Measurements from ENCODE around the gene STK17A. TPM values are rescaled to one million over a fixed set of nuclear protein-coding genes. Genes with fewer than 3 reads are reported as not detected.
A peak's percentile ranks its signal among the peaks of the same experiment; 100 is the strongest.
"Not testable (repeated sequence)": the region's sequence is repeated elsewhere in the genome, so short reads cannot be mapped to it uniquely, and the experiment has no call there.

Gene STK17A
- total RNA-seq, 2 experiments from 2014 or later, result 74.4 to 74.8 TPM

DNA sequence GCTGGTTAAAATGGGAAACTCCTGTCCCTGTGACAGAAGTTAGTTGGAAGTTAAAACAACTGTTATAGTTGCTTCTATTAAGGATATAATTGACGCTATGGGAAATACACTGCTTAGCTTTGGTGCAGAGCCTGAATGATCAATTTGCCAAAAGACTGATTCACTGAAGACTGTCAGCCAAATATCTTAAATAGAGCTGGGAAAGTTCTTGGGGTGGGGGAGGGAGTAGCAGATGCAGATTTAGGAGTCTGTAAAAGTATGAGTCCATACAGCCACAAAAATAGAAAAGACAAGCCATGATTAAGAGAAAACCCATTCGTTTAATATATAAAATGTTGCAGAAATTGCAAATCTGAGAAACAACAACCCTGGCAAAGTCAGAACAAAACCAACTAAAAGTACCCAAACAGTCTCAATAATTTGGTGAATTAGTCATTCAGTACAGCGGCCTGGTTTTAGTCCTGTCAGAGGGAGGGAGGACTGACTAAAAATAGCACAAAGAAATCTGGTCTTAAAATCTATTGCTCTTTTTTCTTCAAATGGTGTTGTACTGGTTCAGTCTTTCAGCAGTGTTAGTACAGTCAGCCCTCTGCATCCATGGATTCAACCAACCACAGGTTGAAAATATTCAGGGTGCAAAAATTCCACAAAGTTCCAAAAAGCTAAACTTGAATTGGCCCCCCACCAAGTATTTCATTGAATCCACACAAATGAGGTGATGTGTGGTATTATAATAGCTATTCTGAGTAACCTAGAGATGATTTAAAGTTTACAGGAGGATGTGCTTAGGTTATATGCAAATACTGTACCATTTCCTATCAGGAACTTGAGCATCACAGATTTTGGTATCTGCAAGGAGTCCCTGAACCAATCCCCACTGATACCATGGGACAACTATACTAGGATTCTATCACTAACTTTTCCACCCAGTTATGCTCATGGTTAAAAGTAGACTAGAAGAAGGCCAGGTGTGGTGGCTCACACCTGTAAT, 30.0 kb downstream of the STK17A start:
- no peak for DNase-seq
- H3K9me3 Mint-ChIP-seq, result no peaks in the 10 kb centered on the region
- peaks cover 58% of the 10 kb centered on the region for H3K4me1 Mint-ChIP-seq
- peak overlapping the region; percentile 55 for H3K27ac Mint-ChIP-seq
- CTCF ChIA-PET, result interaction anchor here (0.5 to 3.5 kb wide), 3 partner anchors 15 to 30 kb away, joined by 3 to 15 read pairs (median 3); partner anchors contain the start of gene STK17A
- H3K36me3 Mint-ChIP-seq (ENCODE audit: low read depth), result peaks cover 69% of the 10 kb centered on the region
- POLR2A ChIA-PET, result no interaction called here
- no peaks in the 10 kb centered on the region for H3K27me3 Mint-ChIP-seq
- H3K4me3 Mint-ChIP-seq, result no peak overlapping the region

GRCh38 chr7:43615558-43616145, 32.7 kb downstream of the STK17A start:
- peaks cover 49% of the 10 kb centered on the region for H3K36me3 Mint-ChIP-seq (ENCODE audit: low read depth)
- POLR2A ChIA-PET, result interaction anchor here (0.5 to 0.7 kb wide), 2 partner anchors 11 to 21 kb away, joined by 3 to 10 read pairs; no protein-coding TSS in a partner anchor
- H3K9me3 Mint-ChIP-seq, result no peaks in the 10 kb centered on the region
- CTCF ChIA-PET, result interaction anchor here (0.7 to 1.6 kb wide), 5 partner anchors 10 to 85 kb away, joined by 3 to 6 read pairs (median 3); partner anchors contain the start of gene STK17A
- peaks cover 41% of the 10 kb centered on the region for H3K4me1 Mint-ChIP-seq
- H3K4me3 Mint-ChIP-seq, result no peak overlapping the region
- no peaks in the 10 kb centered on the region for H3K27me3 Mint-ChIP-seq
- H3K27ac Mint-ChIP-seq, result peak overlapping the region; percentile 70
- DNase-seq, result no peak

DNA sequence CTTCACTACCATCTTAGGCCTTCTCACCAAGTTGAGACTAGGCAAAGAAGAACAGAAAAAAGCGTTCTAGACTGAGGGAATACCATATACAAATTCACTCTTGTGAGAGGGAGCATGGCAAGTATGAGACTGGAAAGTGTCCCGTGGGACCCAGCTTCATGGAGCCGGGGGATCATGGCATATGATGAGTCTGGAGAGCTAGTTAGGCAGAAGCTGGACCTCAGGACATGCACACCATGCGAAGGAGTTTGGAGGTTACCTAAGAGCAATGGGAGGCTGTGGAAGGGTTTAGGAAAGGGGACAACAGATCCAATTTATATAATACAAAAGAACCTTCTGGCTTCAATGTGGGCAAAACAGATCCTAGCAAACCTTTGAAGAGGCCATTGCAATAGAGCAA, 34.1 kb downstream of the STK17A start:
- ChIA-PET POLR2A (no interaction called here), CTCF (interaction anchor here (0.6 to 1.5 kb wide), 4 partner anchors 15 to 71 kb away, joined by 3 to 6 read pairs (median 4); partner anchors contain the start of gene STK17A)
- Mint-ChIP-seq H3K27ac (no peak overlapping the region), H3K4me1 (peaks cover 44% of the 10 kb centered on the region), H3K9me3 (no peaks in the 10 kb centered on the region), H3K4me3 (no peak overlapping the region), H3K36me3 (ENCODE audit: low read depth) (peaks cover 50% of the 10 kb centered on the region), H3K27me3 (no peaks in the 10 kb centered on the region)
- DNase-seq, result no peak

- H3K4me1 Mint-ChIP-seq, result peaks cover 44% of the 10 kb centered on the region
- H3K36me3 Mint-ChIP-seq (ENCODE audit: low read depth), result peaks cover 51% of the 10 kb centered on the region
- no peak for DNase-seq
- no peak overlapping the region for H3K4me3 Mint-ChIP-seq
- CTCF ChIA-PET, result interaction anchor here (1.1 to 5.5 kb wide), 2 partner anchors 26 to 36 kb away, joined by 3 to 27 read pairs; partner anchors contain the start of gene STK17A
- no peaks in the 10 kb centered on the region for H3K27me3 Mint-ChIP-seq
- no peaks in the 10 kb centered on the region for H3K9me3 Mint-ChIP-seq
- POLR2A ChIA-PET, result no interaction called here
- no peak overlapping the region for H3K27ac Mint-ChIP-seq
These were observed 35.2 kb downstream of the STK17A start for GRCh38 chr7:43618073-43618472.

- no peak for DNase-seq
- Mint-ChIP-seq H3K4me3 (no peak overlapping the region), H3K9me3 (no peaks in the 10 kb centered on the region), H3K36me3 (ENCODE audit: low read depth) (peaks cover 51% of the 10 kb centered on the region), H3K27me3 (no peaks in the 10 kb centered on the region), H3K4me1 (peaks cover 47% of the 10 kb centered on the region), H3K27ac (no peak overlapping the region)
- POLR2A ChIA-PET, result no interaction called here
- CTCF ChIA-PET, result interaction anchor here (1.8 to 5.5 kb wide), 3 partner anchors 13 to 37 kb away, joined by 4 to 27 read pairs (median 6); partner anchors contain the start of gene STK17A
These were observed 36.5 kb downstream of the STK17A start for GRCh38 chr7:43619213-43620012.

DNA sequence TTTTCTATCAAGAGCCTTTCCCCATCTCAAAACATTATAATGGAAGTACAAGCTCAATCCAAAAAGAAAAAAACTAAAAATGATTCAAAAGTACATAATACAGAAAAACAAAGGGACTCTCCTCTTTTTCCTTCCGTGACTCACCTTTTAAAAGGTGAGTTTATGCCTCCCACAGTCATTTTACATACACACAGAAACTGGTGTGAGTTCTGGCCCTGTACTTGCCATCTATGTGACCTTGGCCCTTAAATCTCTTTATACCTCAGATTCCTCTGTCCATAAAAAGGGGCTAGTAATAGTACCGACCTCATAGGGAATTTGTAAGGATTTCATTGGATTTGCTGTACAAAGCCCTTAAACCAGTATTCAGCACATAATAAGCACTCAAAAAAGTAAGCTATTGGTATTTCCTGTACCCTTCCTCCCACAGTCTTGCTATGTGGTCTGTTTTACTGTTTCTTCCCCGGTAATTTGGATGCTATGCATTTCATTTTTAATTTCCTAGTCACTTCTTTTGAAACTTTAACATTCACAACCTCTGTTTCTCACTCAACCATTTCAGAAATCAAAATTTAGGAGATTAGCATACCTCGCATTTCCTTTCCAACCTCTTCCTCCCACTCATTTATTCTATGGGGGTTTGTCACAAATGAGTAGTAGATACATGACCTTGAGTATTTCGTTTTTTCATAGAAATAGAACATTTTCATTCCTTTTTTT, 39.0 kb downstream of the STK17A start:
- H3K4me1 Mint-ChIP-seq, result peaks cover 55% of the 10 kb centered on the region

DNA sequence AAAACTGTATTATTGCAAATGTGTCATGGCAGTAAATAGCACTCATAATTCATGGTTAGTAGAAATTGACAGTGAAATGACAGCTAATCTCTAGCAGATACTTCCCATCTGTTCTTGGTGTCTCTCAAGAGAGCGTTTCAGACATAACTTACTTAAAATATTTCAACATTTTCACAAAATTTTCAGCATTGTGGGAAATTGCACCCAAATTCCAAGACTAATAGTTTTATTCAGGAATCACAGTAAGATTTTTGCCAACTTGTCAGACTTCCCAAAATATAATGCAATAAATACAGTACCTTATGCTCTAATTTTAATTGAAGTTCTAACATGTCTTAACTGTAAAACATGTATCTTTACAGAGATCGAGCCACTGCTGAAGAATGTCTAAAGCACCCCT, 41.2 kb downstream of the STK17A start:
- ChIA-PET POLR2A (no interaction called here), CTCF (no interaction called here)
- Mint-ChIP-seq H3K9me3 (no peaks in the 10 kb centered on the region), H3K4me1 (peaks cover 75% of the 10 kb centered on the region), H3K4me3 (no peak overlapping the region), H3K27ac (no peak overlapping the region), H3K36me3 (ENCODE audit: low read depth) (peaks cover 75% of the 10 kb centered on the region), H3K27me3 (no peaks in the 10 kb centered on the region)
- DNase-seq, result no peak

More for the DNA sequence above, 39.0 kb downstream of the STK17A start:
- Mint-ChIP-seq H3K27ac (peak overlapping the region; percentile 31), H3K36me3 (ENCODE audit: low read depth) (peaks cover 54% of the 10 kb centered on the region), H3K4me3 (no peak overlapping the region), H3K9me3 (no peaks in the 10 kb centered on the region), H3K27me3 (no peaks in the 10 kb centered on the region)
- CTCF ChIA-PET, result interaction anchor here (0.9 to 5.5 kb wide), 7 partner anchors 11 to 63 kb away, joined by 3 to 27 read pairs (median 3); partner anchors contain the start of gene STK17A
- DNase-seq, result no peak
- POLR2A ChIA-PET, result interaction anchor here (0.7 kb wide), 1 partner anchor 23 kb away, joined by 4 read pairs; no protein-coding TSS in a partner anchor

- ChIA-PET POLR2A (no interaction called here), CTCF (interaction anchor here (0.6 to 6.7 kb wide), 5 partner anchors 10 to 76 kb away, joined by 3 to 29 read pairs (median 3); partner anchors contain the start of gene STK17A)
- Mint-ChIP-seq H3K36me3 (ENCODE audit: low read depth) (peaks cover 84% of the 10 kb centered on the region), H3K4me1 (peaks cover 85% of the 10 kb centered on the region), H3K27me3 (no peaks in the 10 kb centered on the region), H3K27ac (peak overlapping the region; percentile 81), H3K4me3 (no peak overlapping the region), H3K9me3 (no peaks in the 10 kb centered on the region)
- DNase-seq, result peak; percentile 47
These were observed 42.5 kb downstream of the STK17A start for GRCh38 chr7:43625453-43625852.

- H3K4me1 Mint-ChIP-seq, result peaks cover 86% of the 10 kb centered on the region
- no peak overlapping the region for H3K4me3 Mint-ChIP-seq
These were observed 43.1 kb downstream of the STK17A start for GRCh38 chr7:43625980-43626379.

GRCh38 chr7:43626695-43627094, 43.8 kb downstream of the STK17A start:
- Mint-ChIP-seq H3K4me1 (peaks cover 86% of the 10 kb centered on the region), H3K27me3 (no peaks in the 10 kb centered on the region), H3K4me3 (no peak overlapping the region), H3K9me3 (no peaks in the 10 kb centered on the region), H3K27ac (no peak overlapping the region), H3K36me3 (ENCODE audit: low read depth) (peaks cover 87% of the 10 kb centered on the region)
- CTCF ChIA-PET, result interaction anchor here (0.6 to 6.7 kb wide), 4 partner anchors 11 to 73 kb away, joined by 3 to 29 read pairs (median 4); partner anchors contain the start of gene STK17A
- POLR2A ChIA-PET, result no interaction called here
- no peak for DNase-seq

More at GRCh38 chr7:43625980-43626379, 43.1 kb downstream of the STK17A start:
- no peaks in the 10 kb centered on the region for H3K27me3 Mint-ChIP-seq
- H3K27ac Mint-ChIP-seq, result no peak overlapping the region
- no peaks in the 10 kb centered on the region for H3K9me3 Mint-ChIP-seq
- POLR2A ChIA-PET, result no interaction called here
- peaks cover 86% of the 10 kb centered on the region for H3K36me3 Mint-ChIP-seq (ENCODE audit: low read depth)
- CTCF ChIA-PET, result interaction anchor here (0.6 to 6.7 kb wide), 6 partner anchors 10 to 75 kb away, joined by 3 to 29 read pairs (median 3); partner anchors contain the start of gene STK17A
- no peak for DNase-seq

GRCh38 chr7:43627798-43628197, 44.9 kb downstream of the STK17A start:
- POLR2A ChIA-PET, DNase-seq, H3K9me3 Mint-ChIP-seq, H3K27me3 Mint-ChIP-seq, H3K4me3 Mint-ChIP-seq, H3K27ac Mint-ChIP-seq: not testable (repeated sequence)
- H3K36me3 Mint-ChIP-seq (ENCODE audit: low read depth), result peaks cover 87% of the 10 kb centered on the region
- CTCF ChIA-PET, result interaction anchor here (0.7 to 6.7 kb wide), 2 partner anchors 15 to 45 kb away, joined by 3 to 29 read pairs; partner anchors contain the start of gene STK17A
- H3K4me1 Mint-ChIP-seq, result peaks cover 86% of the 10 kb centered on the region

Data from activated CD4-positive, alpha-beta T cell treated with anti-CD3 and anti-CD28 coated beads, Interleukin-2, amount 10 ng/mL, durations not matched to agents 7 days and 5 days (primary cell).